HepG2 (cell line): ENCODE results near the gene MYCT1. TPM values are rescaled to one million over a fixed set of nuclear protein-coding genes. Genes with fewer than 3 reads are reported as not detected.

Source experiments
- ATAC-seq: fragments of 200-7000 bp; cut with Tn5 transposase; 3 replicates; pipeline ENCODE4 v1.9.1; 2020; ENCODE audit warnings: mild to moderate bottlenecking, moderate library complexity
- Bru-seq: library from RNA; stranded (reverse); fragments of 400-500 nt; gene quantifications from one replicate; lab custom pipeline; 2021; lab: Mats Ljungman, UMichigan
- BruChase-seq, 2 experiments: library from RNA; stranded (reverse); fragments of 400-500 nt; gene quantifications; one replicate each; lab custom pipeline; 2021; lab: Mats Ljungman, UMichigan
- BruUV-seq: library from RNA; stranded (reverse); fragments of 400-500 nt; replicated peaks from 2 replicates; lab custom pipeline; 2021; lab: Mats Ljungman, UMichigan
- CTCF ChIA-PET: fragments of 300-600 bp; formaldehyde crosslinking; extraction: SDS; loops from one replicate; lab custom pipeline; 2021; ENCODE audit warnings: low total read pairs, inconsistent platforms, low intra/inter-chr PET ratio; lab: Yijun Ruan, JAX
- POLR2A ChIA-PET: fragments of 350-600 bp; sonication (Branson Sonifier 250); formaldehyde crosslinking; loops from one replicate; lab custom pipeline; 2020; ENCODE audit warnings: antibody characterized with exemption, inconsistent platforms; lab: Yijun Ruan, JAX
- DNase-seq: peaks from one replicate; pipeline ENCODE4 v3.0.0-alpha.2; 2015; ENCODE audit warnings: low spot score
- FAIRE-seq: peaks from 3 replicates; lab custom pipeline; 2011; peaks lifted over from hg19 to GRCh38; lab: Jason Lieb, UNC
- H2AFZ ChIP-seq: one replicate; pipeline ENCODE4 v1.6.1; 2011; ENCODE audit warnings: low read length, inconsistent platforms
- H3K27ac ChIP-seq: fragments of 300-600 bp; 3 replicates; pipeline ENCODE4 v1.8.0; 2011; ENCODE audit warnings: mixed run types, mild to moderate bottlenecking, mixed read lengths, low read length, inconsistent platforms; ENCODE audit not compliant: insufficient read depth; ENCODE audit errors: extremely low read length
- H3K27me3 ChIP-seq, 2 experiments: fragments of 200-600 bp in 1 of 2; 2 replicates in 1 of 2; 3 replicates in 1 of 2; pipeline versions ENCODE4 v1.6.0 to v1.8.0; 2011; ENCODE audit warnings: low read length in 2 of 2, mild to moderate bottlenecking in 2 of 2, moderate library complexity in 2 of 2, inconsistent platforms in 1 of 2; ENCODE audit not compliant: insufficient read depth in 2 of 2, control insufficient read depth in 1 of 2
- H3K36me3 ChIP-seq, 2 experiments: fragments of 200-600 bp in 1 of 2; replicated peaks in 1 of 2; 2 replicates in 1 of 2; 3 replicates in 1 of 2; pipeline versions ENCODE4 v1.5.1 to v1.8.0; 2011; ENCODE audit warnings: low read length in 2 of 2, inconsistent platforms in 1 of 2; ENCODE audit not compliant: insufficient read depth in 2 of 2, control insufficient read depth in 1 of 2
- H3K4me1 ChIP-seq: 2 replicates; pipeline ENCODE4 v1.5.1; 2012; ENCODE audit warnings: low read length, inconsistent platforms; ENCODE audit not compliant: insufficient read depth
- H3K4me2 ChIP-seq: 2 replicates; pipeline ENCODE4 v1.6.0; 2011; ENCODE audit warnings: low read depth, low read length, inconsistent platforms
- H3K4me3 ChIP-seq, 3 experiments: fragments of 200-600 bp in 1 of 3; sonication (generic), shearing (Covaris generic) in 1 of 3; replicated peaks in 1 of 3; 2 replicates each; pipeline ENCODE4 v1.5.1; 2011 to 2016; ENCODE audit warnings: low read length in 3 of 3, inconsistent platforms in 2 of 3, low read depth in 2 of 3, mild to moderate bottlenecking in 2 of 3, control low read depth in 1 of 3, mixed read lengths in 1 of 3; ENCODE audit not compliant: insufficient read depth in 1 of 3
- H3K79me2 ChIP-seq: one replicate; pipeline ENCODE4 v1.6.1; 2011; ENCODE audit warnings: low read length, inconsistent platforms; ENCODE audit not compliant: insufficient read depth
- H3K9ac ChIP-seq: 2 replicates; pipeline ENCODE4 v1.6.0; 2011; ENCODE audit warnings: mild to moderate bottlenecking, low read depth, low read length, inconsistent platforms; ENCODE audit not compliant: insufficient read depth
- H3K9me3 ChIP-seq: 2 replicates; pipeline ENCODE4 v1.5.1; 2012; ENCODE audit warnings: mild to moderate bottlenecking, low read length
- H4K20me1 ChIP-seq: 2 replicates; pipeline ENCODE4 v1.6.0; 2011; ENCODE audit warnings: inconsistent platforms, mild to moderate bottlenecking, low read length, moderate library complexity; ENCODE audit not compliant: insufficient read depth
- BHLHE40 ChIP-seq: IDR thresholded peaks from 2 replicates; pipeline ENCODE4 v1.6.1; 2011; ENCODE audit warnings: low read length, improper control_type of control experiment
- GFI1 ChIP-seq: sonication (generic); formaldehyde crosslinking; IDR thresholded peaks from 2 replicates; pipeline ENCODE4 v1.5.0; 2020; ENCODE audit warnings: missing genetic modification reagents, mild to moderate bottlenecking, borderline replicate concordance
- MTA3 ChIP-seq: sonication (generic); formaldehyde crosslinking; IDR thresholded peaks from 2 replicates; pipeline ENCODE4 v1.4.0; 2020; ENCODE audit warnings: missing genetic modification reagents
- WGBS: methylation state at CpG from one replicate; pipeline ENCODE4 v1.1.6; 2017; ENCODE audit warnings: low lambda C conversion rate; 5-methylcytosine and 5-hydroxymethylcytosine counted together
- in situ Hi-C: cut with HindIII; loops from 2 replicates; pipeline ENCODE4 v1.10.0; 2017; ENCODE audit warnings: low pct_unique_long_range_greater_than_20kb; ENCODE audit not compliant: extremely low pct_ligation_motif_present
- intact Hi-C: fragments of 100-400 bp; cut with micrococcal nuclease; formaldehyde crosslinking; loops from one replicate; pipeline ENCODE4 v1.10.0; 2022; ENCODE audit not compliant: unreplicated experiment
- long read RNA-seq, 2 experiments: library from RNA in 1 of 2; library from polyadenylated mRNA in 1 of 2; stranded (forward) in 1 of 2; unstranded in 1 of 2; transcript quantifications; one replicate each; pipeline ENCODE4 v2.0.0, GENCODE V29; 2019 to 2022
- polyA minus RNA-seq, 3 experiments: library from RNA; depleted of rRNA, polyadenylated mRNA; stranded (reverse); fragments of >200 nt; gene quantifications; 2 replicates each; pipeline ENCODE4 v1.2.3, GENCODE V29; 2011; ENCODE audit warnings: low replicate concordance in 1 of 3
- polyA plus RNA-seq, 8 experiments: library from polyadenylated mRNA; depleted of rRNA in 3 of 8; stranded (reverse) in 7 of 8; unstranded in 1 of 8; fragments of >200 nt; fragmentation: Illumina TruSeq in 4 of 8; extraction: Trizol in 4 of 8; gene quantifications; 2 replicates each; pipeline versions ENCODE4 v1.2.1 to v1.2.3, GENCODE V29; 2011 to 2016; ENCODE audit warnings: low read depth in 4 of 8, missing spikeins in 1 of 8, mixed read lengths in 1 of 8; ENCODE audit not compliant: insufficient read depth in 1 of 8
- total RNA-seq, 5 experiments: library from RNA; depleted of rRNA; stranded (reverse); fragments of >200 nt; fragmentation: Illumina TruSeq; extraction: Trizol; gene quantifications; 2 replicates each; pipeline ENCODE4 v1.2.3, GENCODE V29; 2016; ENCODE audit warnings: low read depth in 1 of 5
- TF ChIP-seq, protein P1 (sequence below): sonication (generic); formaldehyde crosslinking; conservative IDR thresholded peaks from 2 replicates; pipeline ENCODE4 v1.8.0; 2022; ENCODE audit warnings: low read depth, missing genetic modification reagents

The MYCT1 gene
- total RNA-seq (2016; rRNA removed; fragmentation: Illumina TruSeq; extraction: Trizol) (not detected in 2 replicates), polyA plus RNA-seq (2011; rRNA removed) (not detected in 2 replicates), polyA minus RNA-seq (2011; rRNA and poly(A)+ RNA removed; ENCODE audit: low replicate concordance) (0.05 TPM in 1 of 2 replicates, not detected in the other), Bru-seq, nascent RNA (percentile 4 among the genes with signal in this experiment), BruChase-seq, experiment 1, labeled RNA remaining after a 6-hour chase (percentile 8 among the genes with signal in this experiment), BruChase-seq, experiment 2, labeled RNA remaining after a 2-hour chase (percentile 4 among the genes with signal in this experiment)
- not detected in 2 replicates for total RNA-seq (2016; cell fraction: cytosol; rRNA removed; fragmentation: Illumina TruSeq; extraction: Trizol; ENCODE audit: low read depth)
- not detected in 2 replicates for total RNA-seq (2016; cell fraction: insoluble cytoplasmic fraction; rRNA removed; fragmentation: Illumina TruSeq; extraction: Trizol)
- total RNA-seq (2016; cell fraction: membrane; rRNA removed; fragmentation: Illumina TruSeq; extraction: Trizol) = not detected in 2 replicates
- total RNA-seq (2016; cell fraction: nucleus; rRNA removed; fragmentation: Illumina TruSeq; extraction: Trizol) = not detected in 2 replicates
- 0.01 TPM in 1 of 2 replicates, not detected in the other for polyA plus RNA-seq (2011; cell fraction: cytosol; rRNA removed)
- polyA plus RNA-seq (2011; cell fraction: nucleus; rRNA removed) = not detected in 2 replicates
- polyA plus RNA-seq (2012) = not detected in 2 replicates
- not detected in 2 replicates for polyA plus RNA-seq (2016; cell fraction: cytosol; fragmentation: Illumina TruSeq; extraction: Trizol; ENCODE audit: low read depth)
- not detected in 2 replicates for polyA plus RNA-seq (2016; cell fraction: insoluble cytoplasmic fraction; fragmentation: Illumina TruSeq; extraction: Trizol; ENCODE audit: low read depth)
- polyA plus RNA-seq (2016; cell fraction: membrane; fragmentation: Illumina TruSeq; extraction: Trizol; ENCODE audit: low read depth) = not detected in 2 replicates
- polyA plus RNA-seq (2016; cell fraction: nucleus; fragmentation: Illumina TruSeq; extraction: Trizol; ENCODE audit: insufficient read depth, low read depth) = not detected in 2 replicates
- polyA minus RNA-seq (2011; cell fraction: cytosol; rRNA and poly(A)+ RNA removed) = not detected in 2 replicates
- polyA minus RNA-seq (2011; cell fraction: nucleus; rRNA and poly(A)+ RNA removed) = not detected in 2 replicates
- long read RNA-seq, experiment 1 = 0 reads
- long read RNA-seq, experiment 2 = 0 reads

DNA sequence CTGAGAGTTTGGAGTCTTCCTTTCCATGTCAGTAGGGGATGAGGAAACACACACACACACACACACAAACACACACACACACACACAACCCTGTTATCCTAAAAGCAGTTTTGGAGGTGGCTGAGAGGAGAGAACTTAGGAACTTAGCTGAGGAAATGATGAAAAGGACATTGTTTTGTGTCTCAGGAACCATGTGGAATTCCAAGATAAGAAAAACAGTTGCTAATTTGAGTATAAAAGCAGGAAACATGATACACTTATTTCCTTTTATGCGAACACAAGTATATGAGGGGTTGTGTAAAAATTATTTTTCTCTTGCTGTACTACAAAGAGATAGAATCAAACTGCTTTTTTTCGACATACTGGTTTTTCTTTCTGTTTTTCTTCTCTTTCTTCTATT, at the start of gene MYCT1:
Gene MYCT1, plus strand, starts transcription at position 264 of the 400 bp plus-strand sequence. Its CDS starts 6 bp downstream, at position 270.
- no peaks in the 10 kb centered on the region for H3K4me1 ChIP-seq
- no peaks in the 10 kb centered on the region for H3K36me3 ChIP-seq
- ChIA-PET CTCF (no interaction called here), POLR2A (no interaction called here)
- in situ Hi-C loops = no loop called here
- WGBS = 2% methylated on average over 2 of the region's 2 CpGs
- H3K4me3 ChIP-seq = no peak within 1 kb of the TSS
- no peak within 1 kb of the TSS for H3K9ac ChIP-seq
- no peaks in the 10 kb centered on the region for H3K79me2 ChIP-seq
- no peak within 1 kb of the TSS for H3K4me2 ChIP-seq
- no peaks in the 10 kb centered on the region for H3K27me3 ChIP-seq
- H3K9me3 ChIP-seq = no peaks in the 10 kb centered on the region
- DNase-seq (no peak), FAIRE-seq (no peak), ATAC-seq (no peak)
- no TSS peak for BruUV-seq
- no peaks in the 10 kb centered on the region for H4K20me1 ChIP-seq
- intact Hi-C loops = no loop called here
- H2AFZ ChIP-seq = no peak within 1 kb of the TSS
- no peak within 1 kb of the TSS for H3K27ac ChIP-seq
- TF ChIP-seq GFI1 (CRISPR knock-in tag) = no peak
- no peak for TF ChIP-seq BHLHE40
- TF ChIP-seq, protein P1, sequence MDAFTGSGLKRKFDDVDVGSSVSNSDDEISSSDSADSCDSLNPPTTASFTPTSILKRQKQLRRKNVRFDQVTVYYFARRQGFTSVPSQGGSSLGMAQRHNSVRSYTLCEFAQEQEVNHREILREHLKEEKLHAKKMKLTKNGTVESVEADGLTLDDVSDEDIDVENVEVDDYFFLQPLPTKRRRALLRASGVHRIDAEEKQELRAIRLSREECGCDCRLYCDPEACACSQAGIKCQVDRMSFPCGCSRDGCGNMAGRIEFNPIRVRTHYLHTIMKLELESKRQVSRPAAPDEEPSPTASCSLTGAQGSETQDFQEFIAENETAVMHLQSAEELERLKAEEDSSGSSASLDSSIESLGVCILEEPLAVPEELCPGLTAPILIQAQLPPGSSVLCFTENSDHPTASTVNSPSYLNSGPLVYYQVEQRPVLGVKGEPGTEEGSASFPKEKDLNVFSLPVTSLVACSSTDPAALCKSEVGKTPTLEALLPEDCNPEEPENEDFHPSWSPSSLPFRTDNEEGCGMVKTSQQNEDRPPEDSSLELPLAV (CRISPR knock-in tag) = no peak
- no peak for TF ChIP-seq MTA3 (CRISPR knock-in tag)
